NCI-H226 (cell line): ENCODE results near the gene NAA80.
"Not testable (repeated sequence)": the region's sequence is repeated elsewhere in the genome, so short reads cannot be mapped to it uniquely, and the experiment has no call there.

Source experiments
- DNase-seq: peaks from one replicate; pipeline ENCODE4 v3.0.0-alpha.2; 2015

NAA80 gene

GRCh38 chr3:50268703-50269451, 30.3 kb downstream of the NAA80 start, which contains the start of gene SEMA3B:
SEMA3B (plus strand) TSS chr3:50269147; CDS start chr3:50269241, 94 bp downstream.
- peak; percentile 39 for DNase-seq

- DNase-seq, result no peak
Measured at GRCh38 chr3:50268276-50268675, 30.9 kb downstream of the NAA80 start.

- no peak for DNase-seq
Measured at GRCh38 chr3:50267280-50267913, 31.8 kb downstream of the NAA80 start.

- DNase-seq, result no peak
Measured at GRCh38 chr3:50266836-50267235, 32.4 kb downstream of the NAA80 start.

- no peak for DNase-seq
Measured at GRCh38 chr3:50266017-50266416, 33.2 kb downstream of the NAA80 start.

- no peak for DNase-seq
Measured at GRCh38 chr3:50265571-50265970, 33.6 kb downstream of the NAA80 start.

GRCh38 chr3:50264964-50265485, 34.2 kb downstream of the NAA80 start:
- no peak for DNase-seq

GRCh38 chr3:50264383-50264963, 34.7 kb downstream of the NAA80 start:
- DNase-seq, result peak; percentile 85

- no peak for DNase-seq
Measured at GRCh38 chr3:50263478-50264382, 35.5 kb downstream of the NAA80 start.

- no peak for DNase-seq
Measured at GRCh38 chr3:50262778-50263177, 36.4 kb downstream of the NAA80 start.

GRCh38 chr3:50262200-50262599, 37.0 kb downstream of the NAA80 start:
- not testable (repeated sequence) for DNase-seq

- no peak for DNase-seq
Measured at GRCh38 chr3:50261505-50261904, 37.7 kb downstream of the NAA80 start.

- DNase-seq, result no peak
Measured at GRCh38 chr3:50260942-50261441, 38.2 kb downstream of the NAA80 start.

- peak; percentile 47 for DNase-seq
Measured at GRCh38 chr3:50260027-50260941, 38.9 kb downstream of the NAA80 start.

- no peak for DNase-seq
Measured at GRCh38 chr3:50259432-50260026, 39.7 kb downstream of the NAA80 start.

- DNase-seq, result no peak
Measured at GRCh38 chr3:50258979-50259378, 40.2 kb downstream of the NAA80 start.

- no peak for DNase-seq
Measured at GRCh38 chr3:50258029-50258680, 41.0 kb downstream of the NAA80 start.

GRCh38 chr3:50256978-50257890, 42.0 kb downstream of the NAA80 start:
- no peak for DNase-seq

GRCh38 chr3:50255251-50255615, 44.0 kb downstream of the NAA80 start:
- DNase-seq, result no peak
